ENCODE results near the gene AOAH.

GRCh38 chr7:36677769-36678437, 46.4 kb downstream of the AOAH start:
- TF ChIP-seq CTCF (IDR thresholded peaks at IDR 0.05) (no peak), POLR2A (IDR thresholded peaks at IDR 0.05) (no peak)

Measured in esophagus squamous epithelium (tissue), 4 donors.